ENCODE data around the gene MACF1.
"Not testable (repeated sequence)": the region's sequence is repeated elsewhere in the genome, so short reads cannot be mapped to it uniquely, and the experiment has no call there.

Gene MACF1

GRCh38 chr1:39522661-39523567 is 318.4 kb downstream of the MACF1 start:
- H3K27ac ChIP-seq (ENCODE audit: low read length) = no peak overlapping the region
- peaks cover 3 to 15% of the 10 kb centered on the region in 2 donors for H3K36me3 ChIP-seq (ENCODE audit: control insufficient read depth in 1 of 2, insufficient read depth in 2 of 2, low read length in 2 of 2)
- H3K4me1 ChIP-seq (ENCODE audit: control insufficient read depth in 1 of 2, insufficient read depth in 2 of 2, low read length in 2 of 2) = no peaks in the 10 kb centered on the region
- H3K27me3 ChIP-seq (ENCODE audit: low read depth, low read length) = no peaks in the 10 kb centered on the region
- H3K9me3 ChIP-seq (ENCODE audit: control insufficient read depth in 1 of 2, low read length in 2 of 2) = no peaks in the 10 kb centered on the region
- no peak overlapping the region for H3K4me3 ChIP-seq (ENCODE audit: low read depth in 1 of 2, low read length in 2 of 2)

GRCh38 chr1:39524171-39524570 is 319.7 kb downstream of the MACF1 start:
- Histone ChIP-seq H3K27ac (ENCODE audit: low read length) (no peak overlapping the region), H3K4me3 (ENCODE audit: low read depth in 1 of 2, low read length in 2 of 2) (no peak overlapping the region), H3K36me3 (ENCODE audit: control insufficient read depth in 1 of 2, insufficient read depth in 2 of 2, low read length in 2 of 2) (peaks cover 8 to 21% of the 10 kb centered on the region in 2 donors)

GRCh38 chr1:39524591-39525365 is 320.3 kb downstream of the MACF1 start:
- H3K9me3 ChIP-seq (ENCODE audit: control insufficient read depth in 1 of 2, low read length in 2 of 2) = no peaks in the 10 kb centered on the region
- peaks cover 8 to 21% of the 10 kb centered on the region in 2 donors for H3K36me3 ChIP-seq (ENCODE audit: control insufficient read depth in 1 of 2, insufficient read depth in 2 of 2, low read length in 2 of 2)
- no peak overlapping the region for H3K27ac ChIP-seq (ENCODE audit: low read length)

More at GRCh38 chr1:39524171-39524570, 319.7 kb downstream of the MACF1 start:
- no peaks in the 10 kb centered on the region for H3K27me3 ChIP-seq (ENCODE audit: low read depth, low read length)
- H3K9me3 ChIP-seq (ENCODE audit: control insufficient read depth in 1 of 2, low read length in 2 of 2) = no peaks in the 10 kb centered on the region
- H3K4me1 ChIP-seq (ENCODE audit: control insufficient read depth in 1 of 2, insufficient read depth in 2 of 2, low read length in 2 of 2) = no peaks in the 10 kb centered on the region

GRCh38 chr1:39525366-39526165 is 321.1 kb downstream of the MACF1 start:
- no peaks in the 10 kb centered on the region for H3K4me1 ChIP-seq (ENCODE audit: control insufficient read depth in 1 of 2, insufficient read depth in 2 of 2, low read length in 2 of 2)
- peaks cover 8 to 21% of the 10 kb centered on the region in 2 donors for H3K36me3 ChIP-seq (ENCODE audit: control insufficient read depth in 1 of 2, insufficient read depth in 2 of 2, low read length in 2 of 2)

More at GRCh38 chr1:39524591-39525365, 320.3 kb downstream of the MACF1 start:
- no peak overlapping the region for H3K4me3 ChIP-seq (ENCODE audit: low read depth in 1 of 2, low read length in 2 of 2)
- H3K27me3 ChIP-seq (ENCODE audit: low read depth, low read length) = no peaks in the 10 kb centered on the region
- H3K4me1 ChIP-seq (ENCODE audit: control insufficient read depth in 1 of 2, insufficient read depth in 2 of 2, low read length in 2 of 2) = no peaks in the 10 kb centered on the region

GRCh38 chr1:39526466-39527189 is 322.1 kb downstream of the MACF1 start:
- Histone ChIP-seq H3K4me1 (ENCODE audit: control insufficient read depth in 1 of 2, insufficient read depth in 2 of 2, low read length in 2 of 2) (no peaks in the 10 kb centered on the region), H3K4me3 (ENCODE audit: low read depth in 1 of 2, low read length in 2 of 2) (no peak overlapping the region), H3K9me3 (ENCODE audit: control insufficient read depth in 1 of 2, low read length in 2 of 2) (no peaks in the 10 kb centered on the region), H3K27ac (ENCODE audit: low read length) (no peak overlapping the region), H3K27me3 (ENCODE audit: low read depth, low read length) (no peaks in the 10 kb centered on the region), H3K36me3 (ENCODE audit: control insufficient read depth in 1 of 2, insufficient read depth in 2 of 2, low read length in 2 of 2) (peaks cover 14 to 24% of the 10 kb centered on the region in 2 donors)

More at GRCh38 chr1:39525366-39526165, 321.1 kb downstream of the MACF1 start:
- Histone ChIP-seq H3K9me3 (ENCODE audit: control insufficient read depth in 1 of 2, low read length in 2 of 2) (no peaks in the 10 kb centered on the region), H3K4me3 (ENCODE audit: low read depth in 1 of 2, low read length in 2 of 2) (no peak overlapping the region), H3K27me3 (ENCODE audit: low read depth, low read length) (no peaks in the 10 kb centered on the region), H3K27ac (ENCODE audit: low read length) (no peak overlapping the region)

GRCh38 chr1:39527190-39527579 is 322.7 kb downstream of the MACF1 start:
- not testable (repeated sequence) for H3K27me3 ChIP-seq (ENCODE audit: low read depth, low read length); H3K27ac ChIP-seq (ENCODE audit: low read length); H3K9me3 ChIP-seq (ENCODE audit: control insufficient read depth in 1 of 2, low read length in 2 of 2); H3K4me3 ChIP-seq (ENCODE audit: low read depth in 1 of 2, low read length in 2 of 2); H3K4me1 ChIP-seq (ENCODE audit: control insufficient read depth in 1 of 2, insufficient read depth in 2 of 2, low read length in 2 of 2)
- H3K36me3 ChIP-seq (ENCODE audit: control insufficient read depth in 1 of 2, insufficient read depth in 2 of 2, low read length in 2 of 2) = peaks cover 17 to 28% of the 10 kb centered on the region in 2 donors

GRCh38 chr1:39528082-39528481 is 323.6 kb downstream of the MACF1 start:
- Histone ChIP-seq H3K9me3 (ENCODE audit: control insufficient read depth in 1 of 2, low read length in 2 of 2) (no peaks in the 10 kb centered on the region), H3K27ac (ENCODE audit: low read length) (no peak overlapping the region), H3K4me3 (ENCODE audit: low read depth in 1 of 2, low read length in 2 of 2) (no peak overlapping the region), H3K4me1 (ENCODE audit: control insufficient read depth in 1 of 2, insufficient read depth in 2 of 2, low read length in 2 of 2) (no peaks in the 10 kb centered on the region), H3K27me3 (ENCODE audit: low read depth, low read length) (no peaks in the 10 kb centered on the region), H3K36me3 (ENCODE audit: control insufficient read depth in 1 of 2, insufficient read depth in 2 of 2, low read length in 2 of 2) (peaks cover 17 to 28% of the 10 kb centered on the region in 2 donors)

GRCh38 chr1:39529901-39530535 is 325.5 kb downstream of the MACF1 start:
- Histone ChIP-seq H3K27me3 (ENCODE audit: low read depth, low read length) (no peaks in the 10 kb centered on the region), H3K9me3 (ENCODE audit: control insufficient read depth in 1 of 2, low read length in 2 of 2) (no peaks in the 10 kb centered on the region), H3K36me3 (ENCODE audit: control insufficient read depth in 1 of 2, insufficient read depth in 2 of 2, low read length in 2 of 2) (peaks cover 17 to 39% of the 10 kb centered on the region in 2 donors), H3K27ac (ENCODE audit: low read length) (no peak overlapping the region), H3K4me3 (ENCODE audit: low read depth in 1 of 2, low read length in 2 of 2) (no peak overlapping the region), H3K4me1 (ENCODE audit: control insufficient read depth in 1 of 2, insufficient read depth in 2 of 2, low read length in 2 of 2) (no peaks in the 10 kb centered on the region)

GRCh38 chr1:39531526-39531925 is 327.0 kb downstream of the MACF1 start:
- no peaks in the 10 kb centered on the region for H3K27me3 ChIP-seq (ENCODE audit: low read depth, low read length)
- H3K27ac ChIP-seq (ENCODE audit: low read length) = no peak overlapping the region
- H3K36me3 ChIP-seq (ENCODE audit: control insufficient read depth in 1 of 2, insufficient read depth in 2 of 2, low read length in 2 of 2) = peaks cover 17 to 42% of the 10 kb centered on the region in 2 donors
- H3K4me3 ChIP-seq (ENCODE audit: low read depth in 1 of 2, low read length in 2 of 2) = no peak overlapping the region
- H3K4me1 ChIP-seq (ENCODE audit: control insufficient read depth in 1 of 2, insufficient read depth in 2 of 2, low read length in 2 of 2) = no peaks in the 10 kb centered on the region
- H3K9me3 ChIP-seq (ENCODE audit: control insufficient read depth in 1 of 2, low read length in 2 of 2) = no peaks in the 10 kb centered on the region

- Histone ChIP-seq H3K36me3 (ENCODE audit: control insufficient read depth in 1 of 2, insufficient read depth in 2 of 2, low read length in 2 of 2) (peaks cover 17 to 33% of the 10 kb centered on the region in 2 donors), H3K9me3 (ENCODE audit: control insufficient read depth in 1 of 2, low read length in 2 of 2) (no peaks in the 10 kb centered on the region), H3K4me3 (ENCODE audit: low read depth in 1 of 2, low read length in 2 of 2) (no peak overlapping the region), H3K27ac (ENCODE audit: low read length) (no peak overlapping the region), H3K4me1 (ENCODE audit: control insufficient read depth in 1 of 2, insufficient read depth in 2 of 2, low read length in 2 of 2) (no peaks in the 10 kb centered on the region), H3K27me3 (ENCODE audit: low read depth, low read length) (no peaks in the 10 kb centered on the region)
These were observed 328.9 kb downstream of the MACF1 start for GRCh38 chr1:39533442-39533841.

Data from muscle layer of duodenum (tissue), 2 donors.